HG02970 (cell line): ENCODE measurements around the gene SNTN.
"Not testable (repeated sequence)": the region's sequence is repeated elsewhere in the genome, so short reads cannot be mapped to it uniquely, and the experiment has no call there.

Source experiments
- ATAC-seq: cut with Tn5 transposase; IDR thresholded peaks from one replicate; pipeline ENCODE4 v1.9.1; 2021; ENCODE audit warnings: mild to moderate bottlenecking, moderate library complexity, moderate number of reproducible peaks; ENCODE audit not compliant: unreplicated experiment, low FRiP score

SNTN gene

DNA sequence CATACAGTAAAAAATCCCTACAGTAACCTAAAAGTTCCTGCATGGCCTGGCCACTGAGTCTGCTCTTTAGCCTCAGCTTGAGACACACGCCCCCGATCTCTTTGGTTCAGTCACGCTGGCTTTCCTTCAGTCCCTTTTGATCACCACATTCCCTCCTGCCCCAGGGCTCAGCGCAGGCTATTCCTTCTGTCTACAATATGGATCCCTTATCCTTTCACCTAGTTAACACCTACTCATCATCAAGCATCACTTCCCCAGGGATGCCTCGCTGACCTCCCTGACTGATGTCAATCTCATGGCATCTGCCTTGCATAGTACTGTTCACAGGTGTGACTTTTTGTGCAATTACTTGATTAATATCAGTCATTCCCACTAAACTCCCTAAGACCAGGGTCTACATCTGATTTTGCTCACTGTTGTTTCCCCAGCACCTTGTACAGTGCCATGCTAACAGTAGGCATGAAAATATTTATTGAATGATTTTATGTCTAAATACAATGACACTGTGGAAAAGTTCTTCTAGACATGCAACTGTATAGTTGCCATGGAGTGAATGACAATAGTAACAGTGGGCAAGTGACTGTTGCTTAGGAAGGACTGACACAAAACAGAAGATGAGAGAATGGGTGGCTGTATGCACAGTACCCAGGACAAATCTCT is at the start of gene SNTN:
Gene SNTN, plus strand, starts transcription at position 610 of the 660 bp plus-strand sequence. Its CDS starts 13 bp downstream, at position 623.
- no peak for ATAC-seq

DNA sequence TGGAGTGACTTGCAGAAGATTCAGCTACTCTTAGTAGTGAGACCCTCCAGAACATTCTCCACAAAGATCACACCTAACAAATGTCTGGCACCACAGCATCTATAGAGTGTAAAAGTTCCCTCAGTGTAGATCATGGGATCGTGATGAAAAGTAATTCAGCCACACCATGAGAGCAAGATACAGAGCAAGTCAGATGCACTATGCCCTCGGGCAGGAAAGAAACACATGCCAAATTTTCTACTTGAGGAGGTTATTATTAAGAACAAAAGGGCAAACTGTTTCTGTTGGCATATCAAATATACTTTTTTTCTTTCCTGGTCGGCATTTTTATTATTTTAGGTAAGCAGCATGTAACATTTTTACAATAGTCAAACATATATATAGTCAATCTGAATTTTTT is 44.8 kb upstream of the SNTN start:
- no peak for ATAC-seq

DNA sequence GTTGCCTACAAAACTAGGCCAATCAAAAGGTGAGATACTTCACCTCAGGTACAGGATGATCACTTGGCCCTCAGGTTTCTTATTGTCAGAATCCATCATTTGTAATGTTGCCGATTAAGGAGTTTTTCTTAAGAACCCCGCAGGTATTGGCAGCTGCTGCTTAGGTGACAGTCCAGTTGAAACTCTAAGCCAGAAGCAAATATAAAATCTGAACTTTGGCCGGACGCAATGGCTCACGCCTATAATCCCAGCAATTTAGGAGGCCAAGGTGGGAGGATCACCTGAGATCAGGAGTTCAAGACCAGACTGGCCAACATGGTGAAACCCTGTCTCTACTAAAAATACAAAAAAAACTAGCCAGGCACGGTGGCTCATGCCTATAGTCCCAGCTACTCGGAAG is 43.1 kb upstream of the SNTN start:
- ATAC-seq: no peak

GRCh38 chr3:63609834-63610233 is 42.6 kb upstream of the SNTN start:
- ATAC-seq: no peak

DNA sequence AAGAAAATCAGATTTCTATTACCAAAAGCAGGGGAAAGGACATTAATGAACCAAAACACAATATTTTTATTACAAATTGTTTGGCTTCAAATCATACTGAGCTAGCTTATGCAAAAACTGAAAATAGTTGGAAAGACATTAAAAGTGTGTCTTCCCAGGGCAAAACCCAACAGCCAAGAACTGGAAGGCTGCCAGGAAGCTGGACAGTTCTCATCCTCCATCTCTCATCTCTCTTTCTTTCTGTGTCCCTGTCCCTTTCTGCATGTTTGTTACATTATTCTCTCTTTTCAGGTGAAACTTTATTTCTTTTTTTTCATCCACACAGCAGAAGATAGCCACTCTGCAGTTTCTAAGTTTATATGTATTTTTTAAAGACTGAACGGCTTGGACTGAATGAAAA is 41.1 kb upstream of the SNTN start:
- ATAC-seq: no peak

- ATAC-seq: no peak
Measured at GRCh38 chr3:63613561-63613960, 38.9 kb upstream of the SNTN start.

GRCh38 chr3:63617391-63617790 is 35.1 kb upstream of the SNTN start:
- no peak for ATAC-seq

DNA sequence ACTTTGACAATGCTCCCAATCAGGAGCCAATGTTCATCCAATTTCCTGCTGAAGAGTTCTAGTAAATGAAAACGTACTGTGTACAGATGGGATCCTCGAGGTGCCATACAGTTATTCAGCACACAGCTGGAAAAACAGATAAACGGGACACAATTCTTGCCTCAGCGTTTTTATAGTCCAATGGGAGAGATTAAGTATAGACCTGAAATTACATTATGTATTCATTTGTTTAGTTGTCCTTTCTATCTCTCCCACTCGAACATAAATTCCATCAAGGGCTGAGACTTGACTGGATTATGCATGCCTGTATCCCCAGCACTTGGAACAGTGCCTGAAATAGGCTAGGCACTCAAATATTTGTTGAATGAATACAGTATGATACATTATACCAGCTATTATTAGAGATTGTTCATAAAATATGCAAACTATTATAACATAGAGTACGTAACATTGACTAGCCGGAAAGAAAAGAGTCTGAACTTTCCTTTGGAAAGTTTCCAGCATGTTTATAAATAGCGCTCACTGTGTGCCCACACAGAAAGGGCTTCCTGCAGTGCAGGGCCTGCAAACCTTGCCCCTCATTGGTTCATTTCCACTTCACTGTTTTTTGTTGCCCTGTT is 27.4 kb upstream of the SNTN start:
- no peak for ATAC-seq

GRCh38 chr3:63631670-63632069 is 20.8 kb upstream of the SNTN start:
- ATAC-seq: no peak

DNA sequence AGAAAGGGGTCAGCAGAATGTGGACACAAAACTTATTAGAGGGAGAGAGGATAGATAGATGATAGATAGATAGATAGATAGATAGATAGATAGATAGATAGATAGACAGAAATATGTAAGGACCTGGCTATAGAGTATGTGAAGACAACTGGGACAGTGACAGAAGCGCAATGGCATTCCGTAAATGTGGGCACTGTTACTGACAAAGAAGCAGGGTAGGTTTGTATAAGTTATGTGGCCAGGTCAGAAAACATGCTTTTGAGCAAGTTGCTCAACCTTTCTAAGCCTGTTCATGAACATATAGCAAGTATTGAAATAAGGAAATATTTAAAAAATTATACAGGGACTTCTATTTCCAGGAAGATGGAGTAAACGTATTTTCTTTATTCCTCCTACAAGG is 17.3 kb upstream of the SNTN start:
- ATAC-seq: no peak

GRCh38 chr3:63639806-63640205 is 12.7 kb upstream of the SNTN start:
- ATAC-seq: no peak

DNA sequence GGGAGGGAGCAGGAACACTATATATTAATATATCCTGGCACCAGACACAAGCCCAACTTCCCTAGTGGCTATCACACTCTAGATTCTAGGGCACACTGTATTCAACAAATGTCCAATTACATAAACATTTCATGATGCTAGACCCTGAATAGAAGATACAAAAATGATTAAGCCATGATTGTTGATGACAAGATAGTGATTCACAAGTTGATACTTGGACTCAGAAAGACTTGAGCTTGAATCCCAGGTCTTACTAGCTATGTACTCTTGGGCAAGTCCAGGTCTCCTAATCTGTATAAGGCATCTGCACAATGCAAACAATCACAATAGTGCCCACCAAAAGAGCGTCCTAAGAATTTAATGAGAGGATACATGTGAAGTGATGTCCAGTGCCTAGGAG is 10.0 kb upstream of the SNTN start:
- no peak for ATAC-seq

- ATAC-seq: no peak
Measured at GRCh38 chr3:63644212-63644797, 8.2 kb upstream of the SNTN start.

DNA sequence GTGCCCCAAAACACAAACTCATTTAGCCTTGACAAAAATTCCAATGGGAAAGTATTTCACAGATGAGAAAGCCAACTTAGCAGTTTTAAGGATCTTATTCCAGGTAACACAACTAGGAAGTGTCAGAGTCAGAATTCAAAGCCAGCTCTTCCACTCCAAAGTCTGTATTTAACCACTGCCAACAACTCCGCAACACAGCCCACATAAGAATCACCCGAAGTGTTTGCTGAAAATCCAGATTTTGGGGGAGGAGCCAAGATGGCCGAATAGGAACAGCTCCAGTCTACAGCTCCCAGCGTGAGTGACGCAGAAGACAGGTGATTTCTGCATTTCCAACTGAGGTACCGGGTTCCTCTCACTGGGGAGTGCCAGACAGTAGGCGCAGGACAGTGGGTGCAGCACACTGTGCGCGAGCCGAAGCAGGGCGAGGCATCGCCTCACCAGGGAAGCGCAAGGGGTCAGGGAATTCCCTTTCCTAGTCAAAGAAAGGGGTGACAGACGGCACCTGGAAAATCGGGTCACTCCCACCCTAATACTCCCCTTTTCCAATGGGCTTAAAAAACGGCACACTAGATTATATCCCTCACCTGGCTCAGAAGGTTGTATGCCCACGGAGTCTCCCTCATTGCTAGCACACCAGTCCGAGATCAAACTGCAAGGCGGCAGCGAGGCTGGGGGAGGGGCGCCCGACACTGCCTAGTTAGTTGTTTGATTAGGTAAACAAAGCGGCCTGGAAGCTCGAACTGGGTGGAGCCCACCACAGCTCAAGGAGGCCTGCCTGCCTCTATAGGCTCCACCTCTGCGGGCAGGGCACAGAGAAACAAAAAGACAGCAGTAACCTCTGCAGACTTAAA is 7.3 kb upstream of the SNTN start:
- not testable (repeated sequence) for ATAC-seq

- ATAC-seq: no peak
Measured at GRCh38 chr3:63654211-63654610, 1.7 kb downstream of the SNTN start.

GRCh38 chr3:63654931-63655330 is 2.5 kb downstream of the SNTN start:
- ATAC-seq: no peak

GRCh38 chr3:63655519-63655918 is 3.0 kb downstream of the SNTN start:
- no peak for ATAC-seq

- no peak for ATAC-seq
Measured at GRCh38 chr3:63656786-63657185, 4.3 kb downstream of the SNTN start.

GRCh38 chr3:63661242-63661641 is 8.8 kb downstream of the SNTN start:
- no peak for ATAC-seq

GRCh38 chr3:63662011-63662410 is 9.5 kb downstream of the SNTN start:
- ATAC-seq: no peak

GRCh38 chr3:63662500-63662899 is 10.0 kb downstream of the SNTN start:
- ATAC-seq: no peak
